GM12878 (cell line): ENCODE results near the gene HDAC2. TPM values are rescaled to one million over a fixed set of nuclear protein-coding genes. Genes with fewer than 3 reads are reported as not detected.

ENCODE experiments used
- ATAC-seq: fragments of 200-7000 bp; cut with Tn5 transposase; 3 replicates; pipeline ENCODE4 v1.9.1; 2020; ENCODE audit warnings: mild to moderate bottlenecking, moderate library complexity
- BruUV-seq: library from RNA; stranded (reverse); fragments of 400-500 nt; replicated peaks from 2 replicates; lab custom pipeline; 2021; lab: Mats Ljungman, UMichigan
- CTCF ChIA-PET: fragments of 300-600 bp; sonication (Branson Sonifier 250); formaldehyde crosslinking; extraction: SDS; loops from one replicate; lab custom pipeline; 2021; ENCODE audit warnings: inconsistent platforms; lab: Yijun Ruan, JAX
- POLR2A ChIA-PET: fragments of 350-600 bp; formaldehyde crosslinking; extraction: SDS; loops from one replicate; lab custom pipeline; 2021; ENCODE audit warnings: inconsistent platforms; lab: Charles Lee
- RAD21 ChIA-PET: fragments of 300-600 bp; sonication (Branson Sonifier 250); formaldehyde crosslinking; loops from one replicate; lab custom pipeline; 2023; ENCODE audit warnings: antibody characterized with exemption; ENCODE audit not compliant: unreplicated experiment; lab: Charles Lee
- SMC1A ChIA-PET: fragments of 300-600 bp; sonication (Branson Sonifier 250); formaldehyde crosslinking; loops from one replicate; lab custom pipeline; 2023; ENCODE audit not compliant: unreplicated experiment, uncharacterized antibody; lab: Charles Lee
- DNase-seq: peaks from one replicate; pipeline ENCODE4 v3.0.0-alpha.2; 2011; ENCODE audit warnings: low read depth, low spot score
- FAIRE-seq: peaks from 3 replicates; lab custom pipeline; 2011; peaks lifted over from hg19 to GRCh38; lab: Jason Lieb, UNC
- H2AFZ ChIP-seq: 2 replicates; pipeline ENCODE4 v1.6.0; 2011; ENCODE audit warnings: low read depth, low read length, control low read depth; ENCODE audit not compliant: control insufficient read depth
- H3K27ac ChIP-seq: 2 replicates; pipeline ENCODE4 v1.5.1; 2011; ENCODE audit warnings: control low read depth; ENCODE audit not compliant: control insufficient read depth, insufficient read depth
- H3K27me3 ChIP-seq, 2 experiments: replicated peaks in 1 of 2; 2 replicates each; pipeline versions ENCODE4 v1.6.0 to v1.6.1; 2011; ENCODE audit warnings: low read length in 1 of 2; ENCODE audit not compliant: control insufficient read depth in 2 of 2, insufficient read depth in 2 of 2
- H3K36me3 ChIP-seq, 2 experiments: 2 replicates each; pipeline ENCODE4 v1.5.1; 2011; ENCODE audit warnings: low read length in 1 of 2; ENCODE audit not compliant: control insufficient read depth in 2 of 2, insufficient read depth in 2 of 2
- H3K4me1 ChIP-seq: 2 replicates; pipeline ENCODE4 v1.6.1; 2011; ENCODE audit warnings: mild to moderate bottlenecking, low read length, moderate library complexity, mixed read lengths; ENCODE audit not compliant: control insufficient read depth, insufficient read depth
- H3K4me2 ChIP-seq: 2 replicates; pipeline ENCODE4 v1.6.0; 2011; ENCODE audit warnings: control low read depth; ENCODE audit not compliant: control insufficient read depth, insufficient read depth
- H3K4me3 ChIP-seq: fragments of 200-600 bp; sonication (generic); 2 replicates; pipeline ENCODE4 v1.5.1; 2016
- H3K79me2 ChIP-seq: 2 replicates; pipeline ENCODE4 v1.6.0; 2011; ENCODE audit warnings: low read length; ENCODE audit not compliant: control insufficient read depth, insufficient read depth
- H3K9ac ChIP-seq: 2 replicates; pipeline ENCODE4 v1.8.0; 2011; ENCODE audit warnings: low read length, control low read depth, mixed read lengths; ENCODE audit not compliant: control insufficient read depth, insufficient read depth
- H3K9me3 ChIP-seq: replicated peaks from 3 replicates; pipeline ENCODE4 v1.5.1; 2011; ENCODE audit warnings: mild to moderate bottlenecking, low read length; ENCODE audit not compliant: control insufficient read depth, insufficient read depth
- H4K20me1 ChIP-seq: 2 replicates; pipeline ENCODE4 v1.6.0; 2011; ENCODE audit not compliant: control insufficient read depth, insufficient read depth
- CHD4 ChIP-seq: fragments of 200-600 bp; sonication (generic); IDR thresholded peaks from 2 replicates; pipeline ENCODE4 v1.6.1; 2016; ENCODE audit warnings: mild to moderate bottlenecking
- CREM ChIP-seq: IDR thresholded peaks from 2 replicates; pipeline ENCODE4 v1.6.1; 2014; ENCODE audit warnings: antibody characterized with exemption, low read depth
- CTCF ChIP-seq, 3 experiments: IDR thresholded peaks in 2 of 3; conservative IDR thresholded peaks in 1 of 3; 2 replicates each; pipeline ENCODE4 v1.5.1; 2011; ENCODE audit warnings: low read depth in 3 of 3, low read length in 3 of 3, mild to moderate bottlenecking in 3 of 3, control low read depth in 2 of 3, moderate library complexity in 2 of 3, inconsistent platforms in 1 of 3, mixed read lengths in 1 of 3; ENCODE audit not compliant: control insufficient read depth in 2 of 3, insufficient read depth in 1 of 3; ENCODE audit errors: extremely low read depth in 1 of 3
- EP300 ChIP-seq, 2 experiments: fragments of 150-350 bp in 1 of 2; IDR thresholded peaks; 2 replicates each; pipeline ENCODE4 v1.6.1; 2011 to 2012; ENCODE audit warnings: low read depth in 2 of 2, low read length in 2 of 2, borderline replicate concordance in 1 of 2, improper control_type of control experiment in 1 of 2, inconsistent platforms in 1 of 2; ENCODE audit not compliant: control insufficient read depth in 1 of 2
- GATAD2B ChIP-seq: fragments of 450-650 bp; conservative IDR thresholded peaks from 2 replicates; pipeline ENCODE4 v1.6.1; 2017; ENCODE audit warnings: low read depth, mild to moderate bottlenecking, moderate library complexity
- NKRF ChIP-seq: fragments of 450-650 bp; conservative IDR thresholded peaks from 2 replicates; pipeline ENCODE4 v1.6.1; 2017; ENCODE audit warnings: mild to moderate bottlenecking, moderate library complexity
- NR2F1 ChIP-seq: fragments of 450-650 bp; conservative IDR thresholded peaks from 2 replicates; pipeline ENCODE4 v1.6.1; 2017; ENCODE audit warnings: mild to moderate bottlenecking
- RB1 ChIP-seq: fragments of 450-650 bp; formaldehyde crosslinking; IDR thresholded peaks from 2 replicates; pipeline ENCODE4 v1.6.1; 2017; ENCODE audit warnings: mild to moderate bottlenecking, borderline replicate concordance
- SRF ChIP-seq, 2 experiments: IDR thresholded peaks; 2 replicates each; pipeline ENCODE4 v1.6.1; 2011; ENCODE audit warnings: low read depth in 2 of 2, low read length in 2 of 2, mild to moderate bottlenecking in 1 of 2, moderate library complexity in 1 of 2
- YBX1 ChIP-seq: fragments of 450-650 bp; IDR thresholded peaks from 2 replicates; pipeline ENCODE4 v1.6.1; 2016; ENCODE audit warnings: antibody characterized with exemption
- WGBS: methylation state at CpG from one replicate; pipeline ENCODE4 v1.1.6; 2016; ENCODE audit warnings: low lambda C conversion rate; ENCODE audit not compliant: insufficient replicate concordance, insufficient coverage; ENCODE audit errors: missing lambda C conversion rate; 5-methylcytosine and 5-hydroxymethylcytosine counted together
- in situ Hi-C: fragments of 300-500 bp; cut with MboI; formaldehyde crosslinking; loops from 9 replicates; pipeline ENCODE4 v1.14.3; 2018; ENCODE audit warnings: mixed read lengths
- intact Hi-C: fragments of 100-400 bp; cut with micrococcal nuclease; formaldehyde crosslinking; loops from one replicate; pipeline ENCODE4 v1.14.2; 2022; ENCODE audit not compliant: unreplicated experiment
- polyA plus RNA-seq, 11 experiments: library from polyadenylated mRNA; depleted of rRNA in 4 of 11; unstranded in 6 of 11; stranded (reverse) in 5 of 11; fragments of >200 nt; fragmentation: Nextera tagmentation in 4 of 11; fragmentation: Illumina TruSeq in 1 of 11; extraction: Ambion mirVana in 4 of 11; extraction: Trizol in 1 of 11; gene quantifications; 1 replicate in 1 of 11; 2 replicates in 10 of 11; pipeline versions ENCODE4 v1.2.1 to v1.2.3, GENCODE V29; 2011 to 2016; ENCODE audit warnings: inconsistent platforms in 2 of 11, missing spikeins in 2 of 11, low read depth in 1 of 11
- total RNA-seq, 4 experiments: library from RNA; depleted of rRNA in 3 of 4; stranded (reverse); fragments of >200 nt in 3 of 4; fragmentation: Illumina TruSeq in 1 of 4; extraction: Trizol in 1 of 4; gene quantifications; 2 replicates each; pipeline versions ENCODE4 v1.2.1 to v1.2.3, GENCODE V29; 2013 to 2021

The HDAC2 gene
- total and polyA plus RNA-seq, 10 of the 15 experiments (the other 5 are each of a cell fraction or from before 2014, with no cell fraction given), result 40.4 to 210 (median 114) TPM

GRCh38 chr6:113976806-113977205 is 5.9 kb upstream of the HDAC2 start (continued):
- no peak for TF ChIP-seq CTCF (IDR thresholded peaks at IDR 0.05 in 2 of 3, conservative IDR thresholded peaks at IDR 0.05 in 1 of 3; ENCODE audit: control insufficient read depth in 2 of 3, extremely low read depth in 1 of 3, insufficient read depth in 1 of 3, low read depth in 3 of 3, low read length in 3 of 3)
- TF ChIP-seq RB1, result no peak

GRCh38 chr6:113971741-113972140 is 793 bp upstream of the HDAC2 start:
- Histone ChIP-seq H3K4me3 (no peak overlapping the region), H2AFZ (peak overlapping the region; percentile 94), H3K4me1 (no peaks in the 10 kb centered on the region), H3K9me3 (no peaks in the 10 kb centered on the region), H3K79me2 (peaks cover 43% of the 10 kb centered on the region), H3K9ac (no peak overlapping the region), H3K36me3 (no peaks in the 10 kb centered on the region), H4K20me1 (no peaks in the 10 kb centered on the region), H3K27ac (no peak overlapping the region), H3K27me3 (no peaks in the 10 kb centered on the region), H3K4me2 (peak overlapping the region; percentile 45)
- intact Hi-C loops, result no loop called here
- TF ChIP-seq CREM (no peak), GATAD2B (no peak), SRF (IDR thresholded peaks at IDR 0.05; ENCODE audit: low read depth in 2 of 2, low read length in 2 of 2) (no peak), CHD4 (no peak), YBX1 (no peak), EP300 (IDR thresholded peaks at IDR 0.05; ENCODE audit: borderline replicate concordance in 1 of 2, control insufficient read depth in 1 of 2, low read depth in 2 of 2, low read length in 2 of 2) (no peak), NKRF (no peak), NR2F1 (no peak)
- no peak for FAIRE-seq
- ChIA-PET SMC1A (interaction anchor here (1.0 to 1.4 kb wide), 3 partner anchors 9 to 14 kb away, joined by 5 to 8 read pairs (median 5); no protein-coding TSS in a partner anchor), POLR2A (interaction anchor here (1.0 to 2.1 kb wide), 2 partner anchors 11 to 12 kb away, joined by 3 to 8 read pairs; no protein-coding TSS in a partner anchor), RAD21 (no interaction called here), CTCF (interaction anchor here (1.1 to 1.4 kb wide), 3 partner anchors 8 to 10 kb away, joined by 3 to 5 read pairs (median 4); no protein-coding TSS in a partner anchor)
- 97% methylated on average over 2 of the region's 2 CpGs for WGBS
- DNase-seq, result no peak
- in situ Hi-C loops, result no loop called here
- no peak for ATAC-seq
- BruUV-seq, result TSS peak; percentile 88
